ENCODE measurements around the gene SLC35D3.
"Not testable (repeated sequence)": the region's sequence is repeated elsewhere in the genome, so short reads cannot be mapped to it uniquely, and the experiment has no call there.

Gene SLC35D3

DNA sequence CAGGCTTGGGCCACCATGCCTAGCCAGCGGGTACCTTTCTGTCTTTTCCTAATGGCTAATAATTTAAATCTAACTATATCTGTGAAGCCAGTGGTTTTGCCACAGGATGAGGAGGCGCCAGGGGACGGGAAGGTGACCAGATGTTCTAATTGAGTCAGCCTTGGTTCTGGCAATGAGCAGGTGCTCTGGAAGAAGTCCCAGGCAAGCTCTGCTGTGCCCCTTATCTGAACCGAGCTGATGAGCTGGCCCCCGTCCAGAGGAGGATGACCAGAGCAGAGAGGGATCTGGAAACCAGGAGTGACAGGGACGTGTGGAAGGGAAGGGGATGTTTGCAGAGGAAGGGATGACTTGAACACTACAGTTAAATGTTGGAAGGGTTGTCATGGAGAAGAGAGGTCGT is 46.7 kb downstream of the SLC35D3 start:
- Histone ChIP-seq H3K9ac (ENCODE audit: low read length) (no peak overlapping the region), H3K4me3 (ENCODE audit: low read length) (no peak overlapping the region), H3K36me3 (ENCODE audit: control insufficient read depth, insufficient read depth, low read length, severe bottlenecking) (no peaks in the 10 kb centered on the region), H3K27me3 (replicated peaks; ENCODE audit: control insufficient read depth, insufficient read depth, low read length) (peaks cover 13% of the 10 kb centered on the region), H3K4me1 (ENCODE audit: control insufficient read depth, insufficient read depth, low read length) (no peaks in the 10 kb centered on the region), H3K9me3 (ENCODE audit: control insufficient read depth, low read length) (no peaks in the 10 kb centered on the region)
- no peak for DNase-seq (ENCODE audit: low read depth)

DNA sequence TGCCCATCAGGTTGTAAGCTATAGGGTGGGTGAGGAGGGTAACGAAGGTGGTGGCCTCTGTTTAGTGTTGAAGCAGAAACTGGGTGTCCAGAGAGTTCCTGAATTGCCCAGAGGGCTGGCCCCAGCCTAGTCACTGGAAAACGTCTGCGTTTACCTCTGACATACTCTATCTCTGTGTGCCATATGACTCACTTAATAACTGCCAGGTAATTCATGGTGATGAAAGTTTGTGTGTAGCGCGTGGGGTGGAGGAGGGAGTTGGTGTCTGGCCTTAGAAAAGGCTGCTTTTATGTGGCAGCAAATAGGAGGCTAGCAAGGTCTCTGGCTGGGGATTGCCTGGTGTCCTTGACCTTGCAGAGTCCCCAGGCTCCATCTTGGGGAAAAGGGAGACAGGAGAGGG is 47.3 kb downstream of the SLC35D3 start:
- no peak for DNase-seq (ENCODE audit: low read depth)
- Histone ChIP-seq H3K4me3 (ENCODE audit: low read length) (no peak overlapping the region), H3K9me3 (ENCODE audit: control insufficient read depth, low read length) (no peaks in the 10 kb centered on the region), H3K9ac (ENCODE audit: low read length) (no peak overlapping the region), H3K36me3 (ENCODE audit: control insufficient read depth, insufficient read depth, low read length, severe bottlenecking) (no peaks in the 10 kb centered on the region), H3K27me3 (replicated peaks; ENCODE audit: control insufficient read depth, insufficient read depth, low read length) (peaks cover 13% of the 10 kb centered on the region), H3K4me1 (ENCODE audit: control insufficient read depth, insufficient read depth, low read length) (no peaks in the 10 kb centered on the region)

- Histone ChIP-seq H3K4me1 (ENCODE audit: control insufficient read depth, insufficient read depth, low read length) (no peaks in the 10 kb centered on the region), H3K36me3 (ENCODE audit: control insufficient read depth, insufficient read depth, low read length, severe bottlenecking) (no peaks in the 10 kb centered on the region), H3K9ac (ENCODE audit: low read length) (no peak overlapping the region), H3K4me3 (ENCODE audit: low read length) (no peak overlapping the region), H3K9me3 (ENCODE audit: control insufficient read depth, low read length) (no peaks in the 10 kb centered on the region), H3K27me3 (replicated peaks; ENCODE audit: control insufficient read depth, insufficient read depth, low read length) (peaks cover 13% of the 10 kb centered on the region)
- no peak for DNase-seq (ENCODE audit: low read depth)
Observed at GRCh38 chr6:136969930-136970329, 47.8 kb downstream of the SLC35D3 start.

DNA sequence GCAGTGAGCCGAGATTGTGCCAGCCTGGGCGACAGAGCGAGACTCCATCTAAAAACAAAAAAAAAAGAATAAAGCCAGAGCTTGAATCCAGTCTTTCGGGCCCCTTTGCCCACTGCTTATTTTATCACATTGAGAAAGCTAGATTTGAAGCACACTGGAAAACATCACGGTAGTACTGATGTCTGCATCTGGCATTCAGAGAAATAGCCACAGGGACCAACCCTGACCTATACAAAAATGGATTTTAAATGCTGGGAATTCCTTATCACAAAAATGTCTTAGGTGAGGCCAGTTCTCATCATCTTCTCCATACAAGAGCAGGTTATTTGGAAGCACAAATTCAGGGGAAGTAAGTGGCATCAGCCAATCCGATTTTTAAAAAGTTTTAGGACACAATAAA is 49.5 kb downstream of the SLC35D3 start:
- no peaks in the 10 kb centered on the region for H3K4me1 ChIP-seq (ENCODE audit: control insufficient read depth, insufficient read depth, low read length)
- H3K9me3 ChIP-seq (ENCODE audit: control insufficient read depth, low read length), result no peaks in the 10 kb centered on the region
- no peak for DNase-seq (ENCODE audit: low read depth)
- peaks cover 9% of the 10 kb centered on the region for H3K27me3 ChIP-seq (replicated peaks; ENCODE audit: control insufficient read depth, insufficient read depth, low read length)
- no peak overlapping the region for H3K4me3 ChIP-seq (ENCODE audit: low read length)
- H3K9ac ChIP-seq (ENCODE audit: low read length), result no peak overlapping the region
- H3K36me3 ChIP-seq (ENCODE audit: control insufficient read depth, insufficient read depth, low read length, severe bottlenecking), result no peaks in the 10 kb centered on the region

DNA sequence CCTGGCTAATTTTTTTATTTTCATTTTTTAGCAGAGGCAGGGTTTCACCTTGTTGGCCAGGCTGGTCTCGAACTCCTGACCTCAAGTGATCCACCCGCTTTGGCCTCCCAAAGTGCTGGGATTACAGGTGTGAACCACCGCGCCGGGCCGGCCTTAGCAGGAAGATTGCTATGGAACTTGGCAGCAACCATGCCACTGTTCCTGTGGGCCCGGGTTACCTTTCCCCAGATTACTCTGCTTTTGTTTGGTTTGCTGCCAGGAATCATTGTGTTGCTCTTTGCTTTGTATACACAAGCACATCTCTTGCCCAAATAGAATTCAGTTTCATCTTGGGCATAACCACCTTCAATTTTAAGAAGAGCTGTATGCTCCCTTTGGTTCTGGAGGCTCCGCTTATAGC is 51.7 kb downstream of the SLC35D3 start:
- not testable (repeated sequence) for H3K4me3 ChIP-seq (ENCODE audit: low read length); DNase-seq (ENCODE audit: low read depth); H3K27me3 ChIP-seq (replicated peaks; ENCODE audit: control insufficient read depth, insufficient read depth, low read length); H3K9me3 ChIP-seq (ENCODE audit: control insufficient read depth, low read length); H3K9ac ChIP-seq (ENCODE audit: low read length); H3K4me1 ChIP-seq (ENCODE audit: control insufficient read depth, insufficient read depth, low read length); H3K36me3 ChIP-seq (ENCODE audit: control insufficient read depth, insufficient read depth, low read length, severe bottlenecking)
